WTC11 (cell line): ENCODE data around the gene VCL.

Source experiments
- CREB1 ChIP-seq: sonication (generic); formaldehyde crosslinking; IDR thresholded peaks from 2 replicates; pipeline ENCODE4 v1.8.0; 2023; ENCODE audit warnings: mild to moderate bottlenecking, missing genetic modification reagents
- CTCF ChIP-seq: fragments of 200-600 bp; IDR thresholded peaks from 2 replicates; pipeline ENCODE4 v1.8.0; 2022; ENCODE audit warnings: antibody characterized with exemption
- ETV6 ChIP-seq: sonication (generic); formaldehyde crosslinking; IDR thresholded peaks from 2 replicates; pipeline ENCODE4 v1.8.1; 2022; ENCODE audit warnings: mild to moderate bottlenecking, missing genetic modification reagents
- JUN ChIP-seq: sonication (generic); formaldehyde crosslinking; IDR thresholded peaks from 2 replicates; pipeline ENCODE4 v1.8.0; 2023; ENCODE audit warnings: mild to moderate bottlenecking, missing genetic modification reagents
- KAT7 ChIP-seq: sonication (generic); formaldehyde crosslinking; IDR thresholded peaks from 2 replicates; pipeline ENCODE4 v1.8.1; 2023; ENCODE audit warnings: missing genetic modification reagents, mild to moderate bottlenecking, borderline replicate concordance
- NFYB ChIP-seq: sonication (generic); formaldehyde crosslinking; conservative IDR thresholded peaks from 2 replicates; pipeline ENCODE4 v1.8.0; 2022; ENCODE audit warnings: low read depth, missing genetic modification reagents
- STAT6 ChIP-seq: sonication (generic); formaldehyde crosslinking; conservative IDR thresholded peaks from 2 replicates; pipeline ENCODE4 v1.8.1; 2023; ENCODE audit warnings: mild to moderate bottlenecking, low read depth, missing genetic modification reagents, moderate library complexity
- ZNF138 ChIP-seq: sonication (generic); formaldehyde crosslinking; conservative IDR thresholded peaks from 2 replicates; pipeline ENCODE4 v1.8.1; 2022; ENCODE audit warnings: mild to moderate bottlenecking, moderate library complexity, missing genetic modification reagents
- ZNF512 ChIP-seq: sonication (generic); formaldehyde crosslinking; IDR thresholded peaks from 2 replicates; pipeline ENCODE4 v1.8.1; 2022; ENCODE audit warnings: missing genetic modification reagents, borderline replicate concordance

GRCh38 chr10:74024600-74024999 lies 26.7 kb downstream of the VCL start:
- no peak for TF ChIP-seq CTCF
- no peak for TF ChIP-seq ETV6 (CRISPR knock-in tag)
- TF ChIP-seq CREB1 (CRISPR knock-in tag), result no peak
- TF ChIP-seq STAT6, result no peak
- TF ChIP-seq NFYB (CRISPR knock-in tag), result no peak
- TF ChIP-seq ZNF512 (CRISPR knock-in tag), result no peak
- TF ChIP-seq JUN (CRISPR knock-in tag), result no peak
- TF ChIP-seq KAT7 (CRISPR knock-in tag), result no peak
- TF ChIP-seq ZNF138 (CRISPR knock-in tag), result no peak
